Left renal pelvis (tissue), 4 donors: ENCODE results near the gene CYP4F2. TPM values are rescaled to one million over a fixed set of nuclear protein-coding genes. Genes with fewer than 3 reads are reported as not detected.
"Not testable (repeated sequence)": the region's sequence is repeated elsewhere in the genome, so short reads cannot be mapped to it uniquely, and the experiment has no call there.

ENCODE experiments used
- DNase-seq, 4 donors: peaks; one replicate each; pipeline ENCODE4 v3.0.0-alpha.2; 2013; ENCODE audit warnings: low read depth in 4 of 4, low spot score in 3 of 4
- polyA plus RNA-seq, 4 donors: library from polyadenylated mRNA; unstranded; fragments of 120-200 nt; gene quantifications; one replicate each; pipeline ENCODE4 v1.2.1, GENCODE V29; 2013; ENCODE audit not compliant: insufficient read length in 4 of 4

Gene CYP4F2, protein sequence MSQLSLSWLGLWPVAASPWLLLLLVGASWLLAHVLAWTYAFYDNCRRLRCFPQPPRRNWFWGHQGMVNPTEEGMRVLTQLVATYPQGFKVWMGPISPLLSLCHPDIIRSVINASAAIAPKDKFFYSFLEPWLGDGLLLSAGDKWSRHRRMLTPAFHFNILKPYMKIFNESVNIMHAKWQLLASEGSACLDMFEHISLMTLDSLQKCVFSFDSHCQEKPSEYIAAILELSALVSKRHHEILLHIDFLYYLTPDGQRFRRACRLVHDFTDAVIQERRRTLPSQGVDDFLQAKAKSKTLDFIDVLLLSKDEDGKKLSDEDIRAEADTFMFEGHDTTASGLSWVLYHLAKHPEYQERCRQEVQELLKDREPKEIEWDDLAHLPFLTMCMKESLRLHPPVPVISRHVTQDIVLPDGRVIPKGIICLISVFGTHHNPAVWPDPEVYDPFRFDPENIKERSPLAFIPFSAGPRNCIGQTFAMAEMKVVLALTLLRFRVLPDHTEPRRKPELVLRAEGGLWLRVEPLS
- under 1 TPM in 3 of 4 donors, not detected in 1; 0.24 to 0.32 (median 0.27) TPM for polyA plus RNA-seq

DNA sequence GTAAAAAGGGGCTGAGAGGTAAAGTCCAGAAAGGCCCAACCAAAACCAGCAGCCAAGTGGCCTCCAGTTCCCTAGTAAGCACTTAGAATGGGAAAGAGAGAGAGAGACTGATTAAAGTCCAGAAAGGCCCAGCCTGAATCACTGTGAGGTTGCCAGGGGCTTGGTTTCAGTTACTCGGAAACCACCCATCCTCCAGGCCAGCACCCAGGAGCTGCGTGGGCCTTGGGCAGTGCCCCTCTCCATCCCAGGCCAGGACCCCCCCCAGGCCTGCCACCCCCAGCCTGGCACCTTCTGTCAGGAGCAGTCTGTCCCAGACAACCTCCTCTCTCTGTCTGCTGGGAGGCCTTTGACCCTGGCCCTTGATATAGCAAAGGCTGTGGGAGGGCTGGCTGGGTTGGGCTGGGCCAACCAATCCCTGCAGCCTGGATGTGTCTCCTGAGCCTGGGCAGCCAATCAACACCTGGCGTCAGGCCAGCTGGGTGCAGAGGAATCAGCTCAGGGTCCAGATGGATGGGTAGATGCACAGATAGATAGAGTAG is at the start of gene CYP4F2:
Gene CYP4F2, minus strand, starts transcription at position 337 of the 539 bp plus-strand sequence. CDS start 463 bp downstream, outside the sequence.
- DNase-seq: no peak

DNA sequence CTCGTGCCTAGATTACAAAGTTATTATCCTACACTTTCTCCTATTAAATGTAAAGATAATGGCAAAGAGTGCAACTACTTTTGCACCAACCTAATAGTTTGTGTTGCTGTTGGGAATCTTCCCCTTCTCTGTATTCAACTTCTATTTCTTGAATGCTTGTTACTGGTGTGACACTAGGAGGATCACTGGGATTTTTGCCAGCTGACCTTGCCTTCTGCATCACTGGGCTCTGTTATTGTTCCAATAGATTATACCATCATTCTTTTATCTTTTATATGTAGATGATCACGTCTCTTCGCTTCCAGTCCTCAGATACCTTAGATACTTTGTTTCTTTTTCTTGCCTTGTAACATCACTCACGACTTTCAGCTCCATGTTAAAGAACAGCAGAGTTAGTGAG is 47.4 kb upstream of the CYP4F2 start:
- DNase-seq: no peak

DNA sequence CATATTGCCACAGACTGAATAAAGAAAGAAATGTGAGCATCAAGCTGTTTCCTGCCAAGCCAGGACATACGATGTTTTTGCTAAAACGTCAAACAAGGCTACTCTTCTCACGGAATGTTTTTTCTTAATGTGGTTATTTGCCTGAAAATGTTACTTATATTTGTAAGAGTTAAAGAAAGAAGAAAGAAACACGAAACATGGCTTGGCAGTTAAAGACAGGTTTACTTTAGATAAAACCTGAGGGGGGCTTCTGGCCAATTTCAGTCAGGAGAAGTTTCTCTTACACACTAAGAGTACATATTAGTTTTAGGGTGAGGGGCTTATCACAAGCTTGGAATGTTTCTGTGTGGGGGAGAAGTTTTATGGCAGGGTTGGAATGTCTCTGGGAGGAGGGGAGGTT is 46.5 kb upstream of the CYP4F2 start:
- DNase-seq: no peak

DNA sequence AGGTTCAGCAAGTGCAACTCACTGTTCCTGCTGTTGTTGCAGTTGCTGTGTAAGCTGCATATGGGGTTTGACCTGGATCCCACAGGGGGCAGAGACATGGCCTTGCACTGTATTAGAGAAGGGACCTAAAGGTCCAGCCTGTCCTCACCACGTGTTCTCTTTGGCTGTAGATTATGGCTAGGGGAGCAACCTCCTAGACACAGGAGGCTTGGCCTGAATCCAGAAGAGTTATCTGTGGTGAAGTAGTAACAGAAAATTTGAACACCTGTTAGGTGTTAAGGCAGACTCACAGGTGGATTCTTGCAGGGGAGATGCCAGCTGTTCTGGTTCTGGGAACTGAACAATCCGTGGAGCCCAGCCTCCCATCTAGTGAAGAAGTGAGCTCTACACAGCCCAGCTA is 39.9 kb upstream of the CYP4F2 start:
- no peak for DNase-seq

DNA sequence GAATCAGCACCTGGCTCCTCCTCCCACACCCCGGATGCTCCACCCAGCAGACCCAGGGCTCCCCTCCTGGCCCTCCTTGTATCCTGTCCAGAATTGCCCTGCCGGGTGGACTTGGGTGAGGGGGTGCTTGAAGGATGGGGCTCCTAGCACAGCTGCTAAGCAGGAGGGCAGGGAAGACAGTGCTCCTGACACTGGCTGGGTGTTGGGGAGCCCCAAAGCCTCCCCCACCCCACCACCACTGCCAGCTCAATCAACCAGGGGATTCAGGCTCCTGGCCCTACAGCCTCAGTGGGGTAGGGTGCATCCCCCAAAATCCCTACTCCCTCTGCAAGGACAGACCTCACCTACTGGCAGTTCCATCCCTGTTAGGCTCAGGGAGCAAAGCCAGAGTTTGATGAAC is 39.1 kb upstream of the CYP4F2 start:
- no peak for DNase-seq

DNA sequence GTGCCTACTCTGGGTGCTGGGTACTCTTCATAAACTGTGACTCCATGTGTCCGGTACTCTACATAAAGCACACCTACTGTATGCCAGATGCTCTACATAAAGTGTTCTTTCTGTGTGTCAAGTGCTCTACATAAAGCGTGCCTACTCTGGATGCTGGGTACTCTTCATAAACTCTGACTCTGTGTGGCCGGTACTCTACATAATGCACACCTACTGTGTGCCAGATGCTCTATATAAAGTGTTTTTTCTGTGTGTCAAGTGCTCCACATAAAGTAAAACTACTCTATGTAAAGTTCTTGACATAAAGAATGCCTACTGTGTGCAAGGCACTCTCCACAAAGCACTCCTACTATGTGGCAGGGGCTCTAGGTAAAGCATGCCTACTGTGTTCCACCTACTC is 38.3 kb upstream of the CYP4F2 start:
- no peak for DNase-seq

DNA sequence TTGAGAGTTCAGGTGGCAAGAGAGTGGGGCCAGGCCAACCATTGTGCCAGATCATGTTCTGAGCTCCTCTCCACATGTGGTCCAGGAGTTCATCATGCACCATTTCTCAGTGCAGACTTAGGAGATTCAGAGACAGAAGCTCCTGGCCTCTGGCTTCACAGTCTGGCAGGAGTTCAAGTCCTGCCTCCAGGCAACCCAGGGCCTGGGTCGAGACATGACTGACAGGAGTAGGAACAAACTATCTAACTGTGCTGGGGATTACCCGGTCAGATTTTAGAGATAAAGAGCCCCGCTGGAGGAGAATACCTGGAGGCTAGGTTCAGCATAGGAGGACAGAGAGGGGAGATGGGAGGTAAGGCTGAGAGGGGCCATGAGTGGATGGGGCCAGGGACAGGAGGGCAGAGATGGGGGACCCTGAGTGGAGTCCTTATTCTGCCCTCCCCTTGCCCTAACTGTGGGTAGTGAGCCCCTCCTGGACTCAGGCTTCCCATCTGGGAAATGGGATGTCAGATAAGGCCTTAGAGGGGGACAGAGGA is 37.4 kb upstream of the CYP4F2 start:
- no peak for DNase-seq

DNA sequence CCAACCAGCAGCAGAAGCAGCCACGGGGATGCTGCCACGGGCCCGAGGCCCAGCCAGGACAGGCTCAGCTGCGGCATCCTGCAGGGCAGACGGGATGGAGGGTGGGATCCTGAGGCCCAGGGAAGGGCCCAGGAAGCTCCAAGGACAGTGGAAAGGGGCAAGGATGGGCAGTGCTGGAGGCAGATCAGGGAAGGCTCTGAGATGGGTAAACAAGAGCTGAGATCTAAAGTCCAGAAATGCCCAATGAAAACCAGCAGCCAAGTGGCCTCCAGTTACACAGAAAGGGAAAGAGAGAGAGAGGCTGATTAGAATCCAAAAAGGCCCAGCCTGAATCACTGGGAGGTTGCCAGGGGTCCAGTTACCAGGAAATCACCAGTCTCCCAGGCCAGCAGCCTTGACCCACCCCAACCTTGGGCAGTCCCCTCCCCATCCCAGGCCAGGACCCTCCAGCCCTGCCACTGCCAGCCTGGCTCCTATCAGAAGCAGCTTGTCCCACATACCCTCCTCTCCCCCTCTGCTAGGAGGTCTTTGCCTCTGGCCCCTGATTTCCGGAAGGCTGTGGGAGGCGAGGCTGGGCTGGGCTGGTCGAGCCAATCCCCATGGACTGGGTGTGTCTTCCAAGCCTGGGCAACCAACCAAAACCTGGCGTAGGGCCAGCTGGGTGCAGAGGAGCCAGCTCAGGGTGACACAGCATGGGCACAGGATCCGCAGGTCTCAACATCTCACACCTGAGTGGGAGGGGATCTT is 36.6 kb upstream of the CYP4F2 start, which contains the start of gene CYP4F11:
Gene CYP4F11, minus strand, starts transcription at position 198 of the 747 bp plus-strand sequence. Its CDS starts 121 bp downstream, at position 77.
- peak in 1 of 4 donors; percentile 2 for DNase-seq

DNA sequence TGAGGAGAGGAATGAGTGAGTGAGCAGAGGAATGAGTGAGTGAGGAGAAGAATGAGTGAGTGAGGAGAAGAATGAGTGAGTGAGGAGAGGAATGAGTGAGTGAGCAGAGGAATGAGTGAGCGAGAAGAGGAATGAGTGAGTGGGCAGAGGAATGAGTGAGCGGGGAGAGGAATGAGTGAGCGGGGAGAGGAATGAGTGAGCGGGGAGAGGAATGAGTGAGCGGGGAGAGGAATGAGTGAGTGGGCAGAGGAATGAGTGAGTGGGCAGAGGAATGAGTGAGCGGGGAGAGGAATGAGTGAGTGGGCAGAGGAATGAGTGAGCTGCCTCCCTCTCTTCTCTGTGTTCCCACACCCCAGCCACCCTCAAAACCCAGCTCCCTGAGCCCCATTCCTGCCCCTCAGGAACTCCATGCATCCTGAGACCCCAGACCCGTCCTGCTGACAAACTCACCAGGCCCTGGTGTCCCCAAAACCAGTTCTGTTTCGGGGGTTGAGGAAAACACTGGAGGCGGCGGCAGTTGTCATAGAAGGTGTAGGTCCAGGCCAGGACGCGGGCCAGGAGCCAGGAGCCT is 36.0 kb upstream of the CYP4F2 start:
- DNase-seq: not testable (repeated sequence)

DNA sequence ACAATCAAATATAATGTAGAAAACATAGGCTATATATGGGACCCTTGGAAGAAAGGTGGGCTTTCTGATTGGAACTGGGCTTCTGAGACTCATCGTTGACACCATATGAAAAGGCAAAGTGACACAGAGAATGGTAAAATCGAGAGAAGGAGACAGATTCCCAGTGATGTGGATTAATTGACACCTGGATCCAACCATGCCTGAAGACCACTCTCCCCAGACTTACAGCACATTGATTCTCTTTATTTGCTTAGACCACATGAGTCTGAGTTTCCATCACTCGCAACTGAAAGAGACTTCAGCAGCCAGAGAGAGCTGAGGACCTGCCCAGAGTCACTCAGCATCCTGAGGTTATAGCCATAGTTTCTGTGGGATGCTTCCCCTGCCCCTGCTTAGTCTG is 30.4 kb upstream of the CYP4F2 start:
- DNase-seq: no peak

DNA sequence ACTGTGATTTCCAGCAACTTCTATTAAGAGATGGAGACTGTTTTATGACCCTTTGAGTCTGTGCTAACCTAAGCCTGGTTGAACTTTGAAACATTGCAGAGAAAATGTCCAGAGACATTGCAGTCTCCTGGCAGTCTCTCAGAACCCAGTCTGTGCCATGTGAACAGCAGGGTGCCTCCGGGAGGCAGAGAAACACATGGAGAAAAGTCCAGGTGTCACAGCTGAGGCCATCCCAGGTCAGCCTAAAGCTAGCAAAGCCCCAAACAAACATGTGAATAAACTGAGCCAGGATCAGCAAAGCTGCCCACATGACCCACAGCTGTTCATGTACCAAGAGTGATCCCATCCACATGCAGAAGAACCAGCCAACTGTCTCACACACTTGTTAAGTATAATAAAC is 28.6 kb upstream of the CYP4F2 start:
- no peak for DNase-seq

DNA sequence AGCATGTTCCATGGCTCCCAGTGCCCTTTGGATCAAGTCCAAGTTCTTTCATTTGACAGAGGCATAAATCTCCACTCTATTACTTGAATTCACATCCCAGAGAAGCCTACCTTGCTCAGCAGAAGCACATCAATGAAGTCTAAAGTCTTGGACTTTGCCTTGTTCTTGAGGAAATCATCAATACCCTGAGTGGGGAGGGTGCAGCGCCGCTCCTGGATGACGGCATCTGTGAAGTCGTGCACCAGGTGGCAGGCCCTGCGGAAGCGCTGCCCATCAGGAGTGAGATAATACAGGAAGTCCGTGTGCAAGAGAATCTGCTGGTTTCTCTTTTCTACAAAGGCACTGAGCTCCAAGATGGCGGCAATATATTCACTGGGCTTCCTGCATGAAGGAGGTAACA is 25.8 kb upstream of the CYP4F2 start:
- DNase-seq: no peak

DNA sequence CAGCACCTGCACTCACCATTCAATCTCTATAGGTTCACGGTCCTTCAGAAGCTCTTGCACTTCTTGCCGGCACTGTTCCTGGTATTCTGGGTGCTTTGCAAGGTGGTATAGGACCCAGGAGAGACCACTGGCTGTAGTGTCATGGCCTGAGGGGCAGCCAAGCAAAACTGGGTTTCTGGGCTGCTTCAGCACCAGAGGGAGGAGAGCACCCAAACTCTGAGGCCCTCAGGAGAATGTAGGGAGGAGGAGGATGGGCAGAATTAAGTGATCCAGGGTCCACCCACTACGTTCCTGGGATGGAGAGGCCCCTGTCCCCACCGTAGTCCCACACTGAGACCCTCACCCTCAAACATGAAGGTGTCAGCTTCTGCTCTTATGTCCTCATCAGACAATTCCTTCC is 24.1 kb upstream of the CYP4F2 start:
- no peak for DNase-seq

DNA sequence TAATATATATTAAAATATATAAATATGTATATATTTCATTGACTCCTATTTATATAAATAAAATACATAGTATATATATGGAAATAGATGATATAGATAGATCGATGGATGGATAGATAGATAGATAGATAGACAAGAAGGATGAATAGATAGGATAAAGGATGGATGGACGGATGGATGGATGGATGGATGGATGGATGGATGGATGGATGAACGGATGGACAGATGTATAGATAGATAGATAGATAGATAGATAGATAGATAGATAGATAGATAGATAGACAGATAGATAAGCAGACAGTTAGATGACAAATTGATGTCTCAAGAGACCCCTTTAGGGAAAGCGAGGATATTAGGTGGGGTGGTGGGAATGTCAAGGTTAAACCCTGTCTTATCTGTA is 21.4 kb upstream of the CYP4F2 start:
- DNase-seq: no peak

DNA sequence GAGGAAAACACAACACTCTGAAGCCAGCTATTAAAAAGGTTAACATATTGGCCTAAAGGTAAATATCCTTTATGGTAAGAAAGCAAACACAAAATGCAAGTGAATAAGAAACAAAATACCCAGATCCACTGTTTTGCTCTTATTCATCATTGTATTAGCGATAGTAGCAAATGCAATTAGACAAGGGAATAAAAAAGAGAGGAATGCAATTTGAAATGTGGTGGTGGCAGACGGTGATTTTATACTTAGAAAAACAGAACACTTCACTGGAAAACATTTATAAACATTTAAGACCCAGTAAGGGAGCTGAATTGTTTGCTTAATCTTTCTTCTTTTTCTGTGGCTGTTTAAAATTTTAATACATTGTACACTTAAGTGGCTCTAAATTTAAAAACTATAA is 17.2 kb upstream of the CYP4F2 start:
- DNase-seq: no peak

DNA sequence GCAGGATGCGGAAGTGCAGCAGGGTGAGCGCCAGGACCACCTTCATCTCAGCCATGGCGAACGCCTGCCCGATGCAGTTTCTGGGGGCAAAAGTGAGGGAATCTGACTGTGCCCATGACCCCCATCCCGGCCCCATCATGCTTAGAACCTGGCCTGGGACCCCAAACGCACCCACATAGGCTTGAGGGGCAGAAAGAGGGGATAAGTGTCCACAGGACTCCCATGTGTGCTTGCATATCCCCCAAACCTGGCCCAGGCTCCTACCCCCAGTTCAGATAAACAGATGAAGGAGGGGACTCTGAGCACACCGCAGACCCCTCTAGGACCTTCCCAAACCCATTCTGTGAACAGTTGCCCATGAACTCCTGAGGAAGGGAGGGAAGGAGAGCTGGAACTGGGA is 16.0 kb upstream of the CYP4F2 start:
- no peak for DNase-seq

DNA sequence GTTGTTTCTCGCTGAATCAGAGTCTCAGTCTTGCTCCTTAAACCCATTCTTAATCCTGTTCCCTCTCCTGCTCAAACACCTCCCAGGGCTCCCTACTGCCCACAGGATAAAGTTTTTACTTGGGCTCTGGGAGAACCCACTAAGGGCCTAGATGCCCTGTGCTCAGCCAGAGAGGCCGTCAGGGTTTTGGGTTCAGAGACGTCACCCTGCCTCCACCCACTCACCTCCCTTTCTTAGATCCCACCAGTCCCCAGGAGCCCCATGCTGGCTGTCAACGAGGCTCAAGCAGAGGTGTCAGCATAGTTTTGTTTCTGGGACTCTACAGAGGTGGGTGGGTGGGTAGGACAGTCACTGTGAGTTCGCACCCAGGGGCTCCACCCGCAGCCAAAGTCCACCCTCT is 15.5 kb upstream of the CYP4F2 start:
- DNase-seq: no peak

DNA sequence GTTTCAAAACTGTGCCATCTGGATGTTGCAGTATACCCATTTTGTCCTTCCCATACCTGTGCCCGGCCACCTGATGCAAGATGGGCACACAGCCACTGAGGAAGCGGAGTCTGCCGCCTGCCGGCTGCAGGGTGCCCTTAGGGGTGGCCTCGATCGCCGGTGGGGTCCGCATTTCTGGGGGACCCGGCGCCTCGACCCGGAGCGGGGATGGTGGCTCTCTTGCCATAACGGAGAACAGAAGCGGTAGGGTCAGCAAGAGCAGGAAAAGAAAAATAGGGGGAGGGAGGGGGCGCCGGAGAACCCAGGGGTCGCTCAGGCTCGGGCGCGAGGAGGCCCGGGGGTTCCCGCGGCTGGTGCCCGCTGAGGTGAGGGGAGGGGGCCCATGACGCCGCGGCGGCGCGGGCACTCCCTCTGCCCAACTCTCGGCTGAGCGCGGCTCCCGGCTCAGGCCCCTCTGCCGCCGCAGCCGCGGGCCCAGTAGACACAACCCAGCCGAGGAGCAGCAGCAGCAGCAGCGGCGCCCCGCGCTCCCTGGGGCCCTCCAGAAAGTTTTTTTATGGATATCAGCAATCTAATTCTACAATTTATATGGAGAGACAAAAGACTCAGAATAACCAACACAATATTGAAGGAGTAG is 13.8 kb upstream of the CYP4F2 start:
- no peak for DNase-seq

DNA sequence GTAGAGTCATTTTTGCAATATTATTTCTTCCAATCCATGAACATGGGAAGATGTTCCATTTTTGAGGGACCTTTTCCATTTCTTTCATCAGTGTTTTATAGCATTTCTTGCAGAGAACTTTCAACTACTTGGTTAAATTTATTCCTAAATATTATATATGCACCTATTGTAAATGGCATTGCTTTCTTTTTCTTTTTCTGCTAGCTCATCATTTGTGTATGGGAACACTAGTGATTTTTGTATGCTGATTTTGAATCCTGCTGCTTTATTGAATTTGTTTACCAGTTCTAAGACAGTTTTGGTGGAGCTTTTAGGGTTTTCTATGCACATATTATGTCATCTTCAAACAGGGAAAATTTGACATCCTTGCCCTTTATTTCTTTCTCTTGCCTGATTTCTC is 7.2 kb upstream of the CYP4F2 start:
- DNase-seq: no peak

DNA sequence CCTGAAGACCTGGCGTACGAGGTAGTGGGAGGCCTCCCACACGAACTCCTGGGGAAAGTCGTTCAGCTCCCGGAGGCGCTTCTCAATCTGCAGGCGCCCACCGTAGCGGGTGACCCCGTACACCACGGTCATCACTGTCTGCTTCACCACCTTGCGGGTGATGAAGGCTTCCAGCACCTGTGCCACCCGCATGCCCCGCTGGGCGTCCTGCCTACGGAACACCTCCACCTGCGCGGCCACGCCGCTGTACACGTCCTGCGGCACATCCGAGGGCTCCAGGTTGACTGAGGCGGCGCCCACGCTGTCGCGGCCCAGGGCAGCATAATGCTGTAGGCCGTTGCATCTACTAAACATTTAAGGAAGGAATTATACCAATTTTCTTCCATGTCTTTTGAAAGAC is 5.0 kb upstream of the CYP4F2 start:
- not testable (repeated sequence) for DNase-seq
